RWPE1 (cell line): Measurements from ENCODE around the gene PARD6G.

ENCODE experiments used
- CTCF ChIA-PET: fragments of 350-600 bp; sonication (Branson Sonifier 250); formaldehyde crosslinking; extraction: SDS; loops from one replicate; lab custom pipeline; 2021; lab: Yijun Ruan, JAX
- POLR2A ChIA-PET: fragments of 400-600 bp; formaldehyde crosslinking; extraction: SDS; loops from one replicate; lab custom pipeline; 2020; ENCODE audit warnings: antibody characterized with exemption; ENCODE audit not compliant: low non-redundant PET; lab: Yijun Ruan, JAX
- DNase-seq: peaks from one replicate; pipeline ENCODE4 v3.0.0; 2012; ENCODE audit warnings: low spot score
- H3K27ac ChIP-seq: fragments of 450-650 bp; 2 replicates; pipeline ENCODE4 v1.5.1; 2017
- TF ChIP-seq, protein P1 (sequence below): fragments of 450-650 bp; conservative IDR thresholded peaks from 2 replicates; pipeline ENCODE4 v1.5.1; 2017; ENCODE audit warnings: low read depth, mild to moderate bottlenecking

PARD6G gene

DNA sequence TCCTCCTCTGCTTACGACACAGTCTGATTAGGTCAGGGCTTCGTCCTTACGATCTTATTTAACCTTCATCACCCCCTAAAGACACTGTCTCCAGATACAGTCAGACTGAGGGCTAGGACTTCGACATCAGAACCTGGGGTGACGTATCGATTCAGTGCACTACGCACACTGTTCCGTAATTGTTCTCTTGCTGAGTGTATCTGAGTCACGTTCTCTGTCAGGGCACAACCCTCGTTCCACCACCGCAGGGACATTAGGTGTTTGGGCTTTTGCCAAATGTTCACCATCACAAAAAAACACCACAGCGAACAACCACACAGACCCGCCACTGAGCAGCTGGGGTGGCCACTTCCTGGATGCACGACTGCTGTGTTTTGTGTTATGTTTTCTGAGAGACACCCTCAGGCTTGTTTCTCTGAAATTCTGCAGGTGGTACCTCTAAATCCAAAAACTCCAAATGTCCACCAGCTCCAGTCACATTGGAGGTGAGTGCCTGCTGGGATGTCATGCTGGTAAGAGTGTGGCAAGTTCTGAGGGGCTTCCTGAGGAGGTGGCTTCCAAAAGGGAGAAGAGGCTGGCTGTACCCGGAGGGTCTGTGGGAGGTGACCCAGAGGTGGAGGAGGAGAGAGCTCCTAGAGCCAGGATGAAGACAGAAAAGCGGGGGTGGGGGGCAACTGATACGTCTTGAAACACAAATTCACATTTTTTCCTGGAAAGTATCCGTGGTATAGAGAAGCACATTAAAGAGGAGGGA, 71.7 kb downstream of the PARD6G start:
- CTCF ChIA-PET, result no interaction called here

DNA sequence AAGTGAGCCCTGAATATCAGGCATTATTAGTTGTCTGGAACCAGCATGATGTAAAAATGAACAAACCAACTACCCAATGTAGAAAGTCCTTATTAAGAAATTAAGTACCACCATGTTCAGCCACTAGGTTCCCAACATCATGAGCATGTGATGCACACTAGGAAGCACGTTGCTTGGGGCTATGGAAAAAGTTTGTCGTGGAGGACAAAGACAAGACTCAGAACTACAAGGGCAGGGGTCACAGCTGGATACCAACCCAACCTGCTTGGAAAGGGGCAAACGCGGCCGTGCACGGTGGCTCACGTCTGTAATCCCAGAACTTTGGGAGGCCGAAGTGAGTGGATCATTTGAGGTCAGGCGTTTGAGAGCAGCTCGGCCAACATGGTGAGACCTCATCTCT, 74.3 kb downstream of the PARD6G start:
- POLR2A ChIA-PET, result no interaction called here
- TF ChIP-seq, protein P1, sequence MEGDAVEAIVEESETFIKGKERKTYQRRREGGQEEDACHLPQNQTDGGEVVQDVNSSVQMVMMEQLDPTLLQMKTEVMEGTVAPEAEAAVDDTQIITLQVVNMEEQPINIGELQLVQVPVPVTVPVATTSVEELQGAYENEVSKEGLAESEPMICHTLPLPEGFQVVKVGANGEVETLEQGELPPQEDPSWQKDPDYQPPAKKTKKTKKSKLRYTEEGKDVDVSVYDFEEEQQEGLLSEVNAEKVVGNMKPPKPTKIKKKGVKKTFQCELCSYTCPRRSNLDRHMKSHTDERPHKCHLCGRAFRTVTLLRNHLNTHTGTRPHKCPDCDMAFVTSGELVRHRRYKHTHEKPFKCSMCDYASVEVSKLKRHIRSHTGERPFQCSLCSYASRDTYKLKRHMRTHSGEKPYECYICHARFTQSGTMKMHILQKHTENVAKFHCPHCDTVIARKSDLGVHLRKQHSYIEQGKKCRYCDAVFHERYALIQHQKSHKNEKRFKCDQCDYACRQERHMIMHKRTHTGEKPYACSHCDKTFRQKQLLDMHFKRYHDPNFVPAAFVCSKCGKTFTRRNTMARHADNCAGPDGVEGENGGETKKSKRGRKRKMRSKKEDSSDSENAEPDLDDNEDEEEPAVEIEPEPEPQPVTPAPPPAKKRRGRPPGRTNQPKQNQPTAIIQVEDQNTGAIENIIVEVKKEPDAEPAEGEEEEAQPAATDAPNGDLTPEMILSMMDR, result no peak
- no peak overlapping the region for H3K27ac ChIP-seq
- CTCF ChIA-PET, result no interaction called here
- no peak for DNase-seq

More for the DNA sequence above, 71.7 kb downstream of the PARD6G start:
- POLR2A ChIA-PET, result no interaction called here
- H3K27ac ChIP-seq, result 0 out of 2 replicates have a peak overlapping the region, but pooled peaks have one; percentile 0
- no peak for DNase-seq
- TF ChIP-seq, protein P1, result no peak

DNA sequence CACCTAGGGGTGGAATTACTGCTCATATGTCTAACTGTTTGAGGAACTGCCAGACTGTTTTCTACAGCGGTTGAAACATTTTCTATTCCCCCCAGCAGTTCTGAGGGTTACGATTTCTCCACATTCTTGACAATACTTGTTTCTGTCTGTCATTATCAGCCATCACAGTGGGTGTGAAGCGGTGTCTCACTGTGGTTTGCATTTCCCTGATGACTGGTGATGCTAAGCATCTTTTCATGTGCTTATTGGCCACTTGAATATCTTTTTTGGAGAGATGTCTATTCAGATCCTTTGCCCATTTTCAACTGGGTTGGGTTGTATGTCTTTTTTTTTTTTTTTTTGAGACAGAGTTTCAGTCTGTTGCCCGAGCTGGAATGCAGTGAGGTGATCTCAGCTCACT, 75.3 kb downstream of the PARD6G start:
- no peak for DNase-seq
- ChIA-PET CTCF (interaction anchor here (0.6 kb wide), 1 partner anchor 10 kb away, joined by 3 read pairs; no protein-coding TSS in a partner anchor), POLR2A (no interaction called here)
- TF ChIP-seq, protein P1, result no peak
- H3K27ac ChIP-seq, result no peak overlapping the region

DNA sequence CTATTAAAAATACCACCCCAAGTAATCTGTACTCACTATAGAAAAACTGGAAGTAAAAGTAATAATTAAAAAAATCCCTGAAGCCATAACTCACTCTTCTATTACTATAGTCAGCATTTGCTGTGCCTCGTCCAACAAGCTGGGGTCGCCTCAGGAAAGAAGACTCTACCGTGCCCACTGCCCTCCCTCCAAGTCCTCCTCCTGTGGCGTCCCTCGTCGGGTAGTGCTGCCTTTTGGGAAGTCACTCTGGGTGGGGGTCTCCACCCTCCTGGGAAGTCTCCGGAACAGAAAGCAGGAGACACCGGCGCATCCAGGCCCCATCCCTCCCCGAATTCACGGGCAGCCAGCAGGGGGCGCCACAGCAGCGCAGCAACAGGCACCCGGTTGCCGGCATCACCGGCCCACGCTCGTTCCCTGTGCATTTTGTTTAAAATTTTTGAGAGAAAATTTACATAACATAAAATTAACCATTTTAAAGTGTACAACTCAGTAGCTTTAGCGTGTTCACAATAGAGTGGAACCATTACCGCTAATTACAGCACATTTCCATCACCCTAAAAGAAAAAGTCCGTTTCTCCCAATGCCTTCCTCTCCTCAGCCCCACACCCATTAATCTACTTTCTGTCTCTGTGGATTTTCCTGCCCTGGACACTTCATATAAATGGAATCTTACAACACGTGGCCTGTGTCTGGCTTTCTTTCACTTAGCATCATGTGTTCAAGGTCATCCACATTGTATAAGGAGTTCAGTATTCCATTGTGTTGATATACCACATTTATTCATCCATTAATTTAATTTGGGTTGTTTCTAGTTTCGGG, 76.1 kb downstream of the PARD6G start:
- POLR2A ChIA-PET, result no interaction called here
- TF ChIP-seq, protein P1, result peak; percentile 96
- DNase-seq, result peak; percentile 33
- CTCF ChIA-PET, result interaction anchor here (0.7 kb wide), 1 partner anchor 73 kb away, joined by 3 read pairs; no protein-coding TSS in a partner anchor
- no peak overlapping the region for H3K27ac ChIP-seq

DNA sequence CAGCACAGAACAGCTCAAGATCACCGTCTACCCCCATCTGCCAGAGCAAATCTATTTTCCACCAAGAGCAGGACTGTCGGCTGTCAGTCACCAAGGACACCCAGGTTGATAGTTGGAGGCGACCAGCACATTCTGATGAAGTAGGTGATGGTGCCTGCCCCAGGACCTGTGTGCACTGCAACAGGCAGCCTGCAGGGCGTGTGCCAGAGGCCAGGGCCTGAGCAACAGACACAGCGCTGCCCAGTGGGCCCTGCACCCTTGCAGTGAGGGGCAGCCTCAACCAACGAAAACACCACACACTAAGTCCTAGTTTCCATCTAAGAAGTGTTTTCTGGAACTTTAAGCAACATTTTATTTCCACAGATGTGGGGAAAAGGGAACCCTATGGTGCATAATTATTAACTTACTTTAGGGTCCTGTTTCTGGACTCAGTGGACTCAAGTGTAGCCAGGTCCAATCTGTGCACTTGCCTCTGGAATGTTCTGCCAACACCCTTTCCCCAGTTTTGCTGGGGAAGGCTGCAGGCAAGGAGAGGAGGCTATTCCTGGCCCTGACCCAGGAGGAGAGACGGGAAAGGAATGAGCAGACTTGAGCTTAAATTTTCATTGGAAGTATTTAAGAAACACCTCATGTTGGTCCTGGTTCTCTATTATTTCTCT, 76.8 kb downstream of the PARD6G start:
- POLR2A ChIA-PET, result no interaction called here
- no peak overlapping the region for H3K27ac ChIP-seq
- DNase-seq, result no peak
- CTCF ChIA-PET, result interaction anchor here (0.7 kb wide), 1 partner anchor 73 kb away, joined by 3 read pairs; no protein-coding TSS in a partner anchor
- TF ChIP-seq, protein P1, result no peak

DNA sequence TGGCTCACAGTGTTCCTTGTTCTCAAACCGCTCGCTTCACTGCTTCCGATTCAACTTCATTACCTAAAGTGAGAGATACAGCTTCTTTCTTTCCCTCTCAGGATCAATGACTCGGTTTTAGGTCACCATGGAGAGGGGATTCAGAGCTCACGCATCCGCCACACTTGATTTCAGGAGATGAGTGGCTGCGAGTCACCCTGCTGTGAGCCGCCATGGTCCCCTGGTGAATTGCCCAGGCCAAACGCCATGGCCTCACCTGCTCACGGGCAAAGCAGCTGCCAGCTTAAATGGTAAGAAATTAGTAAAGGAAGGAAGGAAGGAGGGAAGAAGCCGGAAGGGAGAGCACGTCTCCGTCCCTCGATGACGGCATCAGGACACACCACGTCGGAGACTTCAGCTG, 77.7 kb downstream of the PARD6G start:
- TF ChIP-seq, protein P1, result no peak
- POLR2A ChIA-PET, result no interaction called here
- CTCF ChIA-PET, result interaction anchor here (0.6 kb wide), 1 partner anchor 9 kb away, joined by 3 read pairs; no protein-coding TSS in a partner anchor
- H3K27ac ChIP-seq, result no peak overlapping the region
- DNase-seq, result no peak
